ENCODE data around the gene TAF15. TPM values are rescaled to one million over a fixed set of nuclear protein-coding genes. Genes with fewer than 3 reads are reported as not detected.

Gene TAF15
- total RNA-seq, 6 experiments from 2014 or later: 132 to 170 (median 146) TPM

DNA sequence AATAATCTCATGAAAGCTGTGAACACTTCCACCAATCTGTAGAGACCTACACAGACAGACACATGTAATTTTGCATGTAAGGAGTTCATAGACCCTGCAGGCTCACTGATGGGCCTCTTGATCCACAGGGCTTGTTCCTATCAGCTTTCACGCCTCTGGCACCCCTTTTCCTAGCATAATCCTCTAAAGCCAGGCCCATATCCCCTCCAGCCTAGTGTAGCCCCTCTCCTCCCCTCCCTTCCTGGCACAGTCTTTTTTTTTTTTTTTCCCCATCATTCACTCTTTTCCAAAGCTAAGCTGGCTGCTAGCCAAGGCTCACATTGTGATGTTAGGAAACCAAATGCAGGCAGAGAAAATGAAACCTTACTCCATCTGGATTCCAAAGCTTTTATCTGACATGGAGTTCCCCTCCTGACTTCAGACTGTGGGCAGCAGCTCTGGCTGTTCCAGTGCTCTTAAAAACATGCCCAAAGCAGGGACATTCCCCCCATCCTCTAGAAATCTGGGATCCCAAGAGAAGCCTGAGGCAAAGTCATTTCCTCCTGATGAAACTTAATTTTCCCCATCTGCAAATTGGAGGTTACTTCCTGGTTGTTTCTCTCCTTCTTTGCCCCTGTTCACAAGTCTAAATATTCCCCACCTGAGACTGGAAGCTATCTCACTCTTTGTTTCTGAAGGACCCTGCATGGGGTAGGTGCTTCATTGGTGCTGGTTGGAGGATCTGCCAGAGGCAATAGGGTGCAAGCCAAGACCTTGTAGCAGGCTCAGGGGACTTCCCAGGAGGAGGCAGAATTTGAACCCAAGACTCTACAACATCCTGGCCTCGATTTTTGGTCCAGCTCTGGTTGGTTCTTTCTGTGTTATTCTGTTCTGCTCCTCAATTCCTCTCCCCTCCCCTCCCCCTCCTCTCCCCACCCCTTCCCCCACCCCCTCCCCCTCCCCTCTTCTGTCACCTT, 80.8 kb downstream of the TAF15 start:
- no peaks in the 10 kb centered on the region for H3K9me3 Mint-ChIP-seq
- peak overlapping the region; percentile 1; the same call in 1 of the 2 replicates for H3K4me3 Mint-ChIP-seq
- peak; percentile 23 for DNase-seq
- H3K36me3 Mint-ChIP-seq (ENCODE audit: low read depth): no peaks in the 10 kb centered on the region
- peaks cover 19% of the 10 kb centered on the region for H3K4me1 Mint-ChIP-seq (ENCODE audit: low read depth)
- H3K27ac Mint-ChIP-seq: no peak overlapping the region
- H3K27me3 Mint-ChIP-seq (ENCODE audit: insufficient read depth): peaks cover 4% of the 10 kb centered on the region
- TF ChIP-seq CTCF (IDR thresholded peaks at IDR 0.05): no peak

DNA sequence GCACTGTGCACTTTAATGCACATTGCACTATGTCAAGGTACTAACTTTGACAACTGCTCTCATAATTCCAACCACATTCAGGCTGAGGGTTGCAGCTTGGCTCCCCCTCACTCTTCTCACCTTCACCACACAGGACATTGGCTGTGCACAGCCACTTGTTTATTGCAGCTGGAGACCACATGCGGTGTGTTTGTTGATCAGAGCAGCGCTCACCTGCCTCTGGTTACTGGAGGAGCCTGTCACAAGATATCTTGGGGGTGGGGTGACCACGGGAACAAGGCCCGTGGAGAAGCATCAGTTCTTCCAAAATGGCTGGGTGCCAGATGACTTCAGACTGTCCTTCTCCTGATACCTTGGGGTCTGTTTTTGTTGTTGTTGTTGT, 81.5 kb downstream of the TAF15 start:
- no peak for DNase-seq
- Mint-ChIP-seq H3K9me3 (no peaks in the 10 kb centered on the region), H3K27ac (no peak overlapping the region), H3K36me3 (ENCODE audit: low read depth) (no peaks in the 10 kb centered on the region), H3K4me1 (ENCODE audit: low read depth) (peaks cover 25% of the 10 kb centered on the region), H3K4me3 (no peak overlapping the region), H3K27me3 (ENCODE audit: insufficient read depth) (peaks cover 4% of the 10 kb centered on the region)
- TF ChIP-seq CTCF (IDR thresholded peaks at IDR 0.05): no peak

GRCh38 chr17:35891269-35891668, 82.0 kb downstream of the TAF15 start:
- H3K9me3 Mint-ChIP-seq: no peaks in the 10 kb centered on the region
- DNase-seq: no peak
- H3K36me3 Mint-ChIP-seq (ENCODE audit: low read depth): no peaks in the 10 kb centered on the region
- peaks cover 30% of the 10 kb centered on the region for H3K4me1 Mint-ChIP-seq (ENCODE audit: low read depth)
- H3K27ac Mint-ChIP-seq: no peak overlapping the region
- H3K4me3 Mint-ChIP-seq: no peak overlapping the region
- H3K27me3 Mint-ChIP-seq (ENCODE audit: insufficient read depth): peaks cover 5% of the 10 kb centered on the region
- TF ChIP-seq CTCF (IDR thresholded peaks at IDR 0.05): no peak

DNA sequence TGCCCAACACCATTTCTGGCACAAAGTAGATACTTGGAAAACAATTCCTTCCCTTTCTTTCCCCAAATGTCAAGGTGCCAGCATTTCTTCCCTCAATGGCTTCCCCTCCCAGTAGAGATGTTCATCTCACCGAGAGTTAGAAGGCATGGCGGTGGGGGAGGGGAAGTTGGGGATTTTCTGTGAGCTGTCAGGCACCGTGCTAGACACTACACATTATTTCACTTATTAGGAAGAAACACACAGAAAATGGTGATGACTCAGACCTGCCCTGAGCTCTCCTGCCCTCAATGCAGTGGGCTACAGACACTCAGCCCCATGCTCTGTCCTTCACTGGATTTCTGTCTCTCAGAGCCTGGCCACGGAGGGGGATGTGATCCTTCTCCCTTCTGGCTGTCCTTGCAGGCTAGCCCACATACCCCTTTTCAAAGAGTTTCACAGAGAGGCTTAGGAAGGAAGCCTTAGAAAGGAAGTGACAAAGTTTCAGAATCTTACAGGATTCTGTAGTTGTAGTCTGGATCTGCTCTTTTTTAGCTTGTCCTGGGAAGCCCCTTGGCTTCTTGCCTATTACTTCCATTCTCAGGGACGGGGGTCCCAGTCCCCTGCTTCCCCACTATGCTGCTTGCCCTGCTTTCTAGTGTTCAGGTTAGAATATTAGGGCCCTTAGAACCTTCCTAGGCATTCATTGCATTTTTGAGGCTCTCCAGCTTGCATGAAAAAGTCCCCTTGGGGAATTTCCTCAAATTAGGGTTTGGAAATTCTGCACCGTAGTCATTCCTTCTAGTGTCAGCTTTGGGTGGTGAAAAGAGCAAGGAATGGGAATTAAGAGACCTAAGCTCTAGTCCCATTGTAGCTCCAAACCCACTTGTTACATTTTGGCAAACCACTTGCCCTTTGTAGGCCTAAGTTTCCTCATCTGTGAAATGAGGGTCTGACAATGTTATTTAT, 83.1 kb downstream of the TAF15 start:
- TF ChIP-seq CTCF (IDR thresholded peaks at IDR 0.05): no peak
- no peak for DNase-seq
- Mint-ChIP-seq H3K4me1 (ENCODE audit: low read depth) (peaks cover 30% of the 10 kb centered on the region), H3K27me3 (ENCODE audit: insufficient read depth) (peaks cover 5% of the 10 kb centered on the region), H3K4me3 (no peak overlapping the region), H3K36me3 (ENCODE audit: low read depth) (no peaks in the 10 kb centered on the region), H3K27ac (no peak overlapping the region; the same call in 1 of the 2 replicates), H3K9me3 (no peaks in the 10 kb centered on the region)

DNA sequence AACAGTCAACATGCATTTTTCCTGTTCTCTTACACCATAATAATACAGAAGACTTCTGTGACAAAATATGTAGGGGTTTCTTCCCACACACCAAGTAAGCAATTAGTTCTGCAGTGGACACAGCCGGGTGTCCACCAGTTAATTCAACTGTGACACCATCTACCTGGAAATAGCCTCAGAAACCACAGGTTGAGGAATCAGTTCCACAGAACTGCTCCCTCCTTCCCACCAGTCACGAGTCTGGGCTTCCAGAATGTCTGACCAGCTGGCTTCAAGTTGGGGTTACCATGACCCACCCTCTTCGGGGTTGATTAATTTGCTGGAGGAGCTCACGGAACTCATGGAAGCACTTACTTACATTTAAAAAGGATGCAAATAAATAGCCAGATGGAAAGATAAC, 84.5 kb downstream of the TAF15 start:
- Mint-ChIP-seq H3K9me3 (no peaks in the 10 kb centered on the region), H3K36me3 (ENCODE audit: low read depth) (no peaks in the 10 kb centered on the region), H3K27me3 (ENCODE audit: insufficient read depth) (peaks cover 4% of the 10 kb centered on the region), H3K27ac (no peak overlapping the region), H3K4me1 (ENCODE audit: low read depth) (peaks cover 30% of the 10 kb centered on the region), H3K4me3 (no peak overlapping the region)
- no peak for TF ChIP-seq CTCF (IDR thresholded peaks at IDR 0.05)
- DNase-seq: no peak

All from HFFc6 (cell line).